ES-I3 (cell line): ENCODE data around the gene METRN.
"Not testable (repeated sequence)": the region's sequence is repeated elsewhere in the genome, so short reads cannot be mapped to it uniquely, and the experiment has no call there.

Experiments used
- H3K36me3 ChIP-seq: 2 replicates; pipeline ENCODE4 v1.6.1; 2013; ENCODE audit warnings: mild to moderate bottlenecking, low read length, control low read depth, moderate library complexity; ENCODE audit not compliant: insufficient read depth
- H3K4me1 ChIP-seq: 2 replicates; pipeline ENCODE4 v1.6.1; 2013; ENCODE audit warnings: mild to moderate bottlenecking, control low read depth, low read length; ENCODE audit not compliant: insufficient read depth
- H3K9ac ChIP-seq: 2 replicates; pipeline ENCODE4 v1.6.1; 2013; ENCODE audit warnings: low read depth, mild to moderate bottlenecking, low read length, moderate library complexity
- H3K9me3 ChIP-seq: 2 replicates; pipeline ENCODE4 v1.6.1; 2013; ENCODE audit warnings: mild to moderate bottlenecking, low read length, moderate library complexity; ENCODE audit not compliant: control insufficient read depth, insufficient read depth

METRN gene

GRCh38 chr16:749010-749409 lies 34.1 kb downstream of the METRN start:
- no peaks in the 10 kb centered on the region for H3K9me3 ChIP-seq
- no peak overlapping the region for H3K9ac ChIP-seq
- H3K36me3 ChIP-seq = no peaks in the 10 kb centered on the region
- H3K4me1 ChIP-seq = peaks cover 19% of the 10 kb centered on the region; the same call in 1 of the 2 replicates

- no peaks in the 10 kb centered on the region for H3K36me3 ChIP-seq
- H3K9me3 ChIP-seq = no peaks in the 10 kb centered on the region
- H3K9ac ChIP-seq = no peak overlapping the region
- H3K4me1 ChIP-seq = peaks cover 19% of the 10 kb centered on the region; the same call in 1 of the 2 replicates
These were observed 35.6 kb downstream of the METRN start for GRCh38 chr16:750485-750884.

GRCh38 chr16:751152-752006 lies 36.5 kb downstream of the METRN start:
- Histone ChIP-seq H3K4me1 (peaks cover 19% of the 10 kb centered on the region; the same call in 1 of the 2 replicates), H3K9me3 (no peaks in the 10 kb centered on the region), H3K36me3 (no peaks in the 10 kb centered on the region), H3K9ac (no peak overlapping the region; the same call in 1 of the 2 replicates)

GRCh38 chr16:752007-752312 lies 37.0 kb downstream of the METRN start:
- H3K9me3 ChIP-seq = no peaks in the 10 kb centered on the region
- no peak overlapping the region; the same call in 1 of the 2 replicates for H3K9ac ChIP-seq
- H3K4me1 ChIP-seq = peaks cover 19% of the 10 kb centered on the region; the same call in 1 of the 2 replicates
- H3K36me3 ChIP-seq = no peaks in the 10 kb centered on the region

GRCh38 chr16:754121-754607 lies 39.2 kb downstream of the METRN start:
- H3K9me3 ChIP-seq, H3K36me3 ChIP-seq, H3K9ac ChIP-seq: not testable (repeated sequence)
- H3K4me1 ChIP-seq = peaks cover 19% of the 10 kb centered on the region; the same call in 1 of the 2 replicates

GRCh38 chr16:754656-755055 lies 39.7 kb downstream of the METRN start:
- Histone ChIP-seq H3K4me1 (peaks cover 19% of the 10 kb centered on the region; the same call in 1 of the 2 replicates), H3K9me3 (no peaks in the 10 kb centered on the region), H3K9ac (no peak overlapping the region), H3K36me3 (no peaks in the 10 kb centered on the region)

GRCh38 chr16:756428-756827 lies 41.5 kb downstream of the METRN start:
- Histone ChIP-seq H3K4me1 (peaks cover 11% of the 10 kb centered on the region; the same call in 1 of the 2 replicates), H3K36me3 (no peaks in the 10 kb centered on the region), H3K9me3 (no peaks in the 10 kb centered on the region), H3K9ac (no peak overlapping the region)

GRCh38 chr16:759110-759910 lies 44.4 kb downstream of the METRN start:
- Histone ChIP-seq H3K4me1 (no peaks in the 10 kb centered on the region; the same call in 1 of the 2 replicates), H3K9ac (no peak overlapping the region)

GRCh38 chr16:760065-760464 lies 45.1 kb downstream of the METRN start:
- Histone ChIP-seq H3K9ac (no peak overlapping the region), H3K4me1 (no peaks in the 10 kb centered on the region; the same call in 1 of the 2 replicates)

More at GRCh38 chr16:759110-759910, 44.4 kb downstream of the METRN start:
- H3K36me3 ChIP-seq = no peaks in the 10 kb centered on the region
- H3K9me3 ChIP-seq = no peaks in the 10 kb centered on the region

GRCh38 chr16:760545-761343 lies 45.8 kb downstream of the METRN start, which contains the start of gene MSLN:
Gene MSLN (plus strand): TSS chr16:760734. CDS start chr16:762681, 1,947 bp downstream.
- Histone ChIP-seq H3K4me1 (no peaks in the 10 kb centered on the region; the same call in 1 of the 2 replicates), H3K36me3 (no peaks in the 10 kb centered on the region), H3K9me3 (no peaks in the 10 kb centered on the region), H3K9ac (no peak within 1 kb of the TSS)

More at GRCh38 chr16:760065-760464, 45.1 kb downstream of the METRN start:
- Histone ChIP-seq H3K36me3 (no peaks in the 10 kb centered on the region), H3K9me3 (no peaks in the 10 kb centered on the region)

GRCh38 chr16:761625-762513 lies 47.0 kb downstream of the METRN start:
- no peaks in the 10 kb centered on the region for H3K36me3 ChIP-seq
- no peak overlapping the region for H3K9ac ChIP-seq
- H3K9me3 ChIP-seq = no peaks in the 10 kb centered on the region
- H3K4me1 ChIP-seq = no peaks in the 10 kb centered on the region; the same call in 1 of the 2 replicates

- no peaks in the 10 kb centered on the region for H3K9me3 ChIP-seq
- H3K36me3 ChIP-seq = no peaks in the 10 kb centered on the region
- no peak overlapping the region for H3K9ac ChIP-seq
- H3K4me1 ChIP-seq = no peaks in the 10 kb centered on the region; the same call in 1 of the 2 replicates
These were observed 47.8 kb downstream of the METRN start for GRCh38 chr16:762595-763268.
